CD4-positive, alpha-beta memory T cell (primary cell): ENCODE data around the gene PSD. TPM values are rescaled to one million over a fixed set of nuclear protein-coding genes. Genes with fewer than 3 reads are reported as not detected.

ENCODE experiments used
- CTCF ChIA-PET: fragments of 350-600 bp; sonication (Branson Sonifier 250); formaldehyde crosslinking; loops from one replicate; lab custom pipeline; 2021; ENCODE audit warnings: inconsistent platforms; ENCODE audit not compliant: partially characterized antibody; lab: Charles Lee
- POLR2A ChIA-PET: fragments of 350-600 bp; sonication (Branson Sonifier 250); formaldehyde crosslinking; loops from one replicate; lab custom pipeline; 2021; ENCODE audit not compliant: partially characterized antibody; lab: Charles Lee
- DNase-seq, 5 donors: peaks; one replicate each; pipeline versions ENCODE4 v3.0.0 to v3.0.0-alpha.2; 2020 to 2022; ENCODE audit warnings: mixed read lengths in 1 of 5
- H3K27ac ChIP-seq: one replicate; pipeline ENCODE4 v1.7.0; 2013; ENCODE audit warnings: low read depth, low read length
- H3K27me3 ChIP-seq: 2 replicates; pipeline ENCODE4 v1.7.0; 2013; ENCODE audit warnings: mild to moderate bottlenecking, low read length, moderate library complexity; ENCODE audit not compliant: insufficient read depth
- H3K36me3 ChIP-seq: 2 replicates; pipeline ENCODE4 v1.7.0; 2013; ENCODE audit warnings: mild to moderate bottlenecking, low read length, moderate library complexity; ENCODE audit not compliant: insufficient read depth
- H3K4me1 ChIP-seq: 2 replicates; pipeline ENCODE4 v1.7.0; 2013; ENCODE audit warnings: mild to moderate bottlenecking, low read length, moderate library complexity; ENCODE audit not compliant: insufficient read depth
- H3K4me3 ChIP-seq, 2 donors: one replicate each; pipeline ENCODE4 v1.7.0; 2013; ENCODE audit warnings: low read length in 2 of 2, mild to moderate bottlenecking in 1 of 2
- H3K9me3 ChIP-seq, 2 donors: one replicate each; pipeline ENCODE4 v1.7.0; 2013; ENCODE audit warnings: low read length in 2 of 2, control low read depth in 1 of 2; ENCODE audit not compliant: control insufficient read depth in 1 of 2
- H3K27ac Mint-ChIP-seq, 7 donors: one replicate each; pipeline ENCODE4 v1.8.0; 2020 to 2021; ENCODE audit warnings: mixed read lengths in 7 of 7, mild to moderate bottlenecking in 6 of 7, inconsistent platforms in 3 of 7, moderate library complexity in 3 of 7
- H3K27me3 Mint-ChIP-seq, 2 donors: one replicate each; pipeline ENCODE4 v1.8.0; 2020 to 2021; ENCODE audit warnings: mixed read lengths in 2 of 2
- H3K36me3 Mint-ChIP-seq, 2 donors: one replicate each; pipeline ENCODE4 v1.8.0; 2020 to 2021; ENCODE audit warnings: mixed read lengths in 2 of 2, inconsistent platforms in 1 of 2, mild to moderate bottlenecking in 1 of 2
- H3K4me1 Mint-ChIP-seq, 4 donors: one replicate each; pipeline ENCODE4 v1.8.0; 2020 to 2021; ENCODE audit warnings: mixed read lengths in 4 of 4, mild to moderate bottlenecking in 1 of 4
- H3K4me3 Mint-ChIP-seq, 8 donors: one replicate each; pipeline ENCODE4 v1.8.0; 2020 to 2021; ENCODE audit warnings: mixed read lengths in 8 of 8, mild to moderate bottlenecking in 7 of 8, moderate library complexity in 6 of 8, inconsistent platforms in 3 of 8
- H3K9me3 Mint-ChIP-seq, 8 donors: one replicate each; pipeline ENCODE4 v1.8.0; 2020 to 2021; ENCODE audit warnings: mixed read lengths in 8 of 8, mild to moderate bottlenecking in 5 of 8, inconsistent platforms in 3 of 8, moderate library complexity in 1 of 8
- intact Hi-C: fragments of 100-400 bp; cut with micrococcal nuclease; formaldehyde crosslinking; loops from one replicate; pipeline ENCODE4 v1.15.1; 2023
- polyA plus RNA-seq, 2 donors: library from polyadenylated mRNA; unstranded; fragments of 300-500 nt; fragmentation: Illumina TruSeq; gene quantifications; one replicate each; pipeline ENCODE4 v1.2.3, GENCODE V29; 2021
- total RNA-seq, 2 experiments: library from RNA; stranded (reverse); gene quantifications; one replicate each; pipeline ENCODE4 v1.2.3, GENCODE V29; 2021

The PSD gene
- total and polyA plus RNA-seq, 4 experiments from 2014 or later: 2.1 to 5.4 (median 3.8) TPM

GRCh38 chr10:102449321-102450123, 30.9 kb upstream of the PSD start:
- intact Hi-C loops: loop anchor here (1.0 kb wide), 7 partner anchors 12 to 55 kb away; partner anchors contain the start of genes ACTR1A and CUEDC2
- Histone ChIP-seq H3K27me3 (no peaks in the 10 kb centered on the region), H3K4me3 (peak overlapping the region; percentile 96), H3K9me3 (no peaks in the 10 kb centered on the region), H3K36me3 (peaks cover 5% of the 10 kb centered on the region), H3K4me1 (peaks cover 23% of the 10 kb centered on the region), H3K27ac (peak overlapping the region; percentile 79)
- Mint-ChIP-seq H3K36me3 (peaks cover 4 to 18% of the 10 kb centered on the region in 2 donors), H3K4me1 (peaks cover 10 to 31% (median 22%) of the 10 kb centered on the region in 4 donors), H3K4me3 (peak overlapping the region; percentile 90 to 96 (median 94)), H3K27me3 (no peaks in the 10 kb centered on the region), H3K27ac (peak overlapping the region; percentile 81 to 97 (median 96)), H3K9me3 (no peaks in the 10 kb centered on the region)
- peak; percentile 80 to 91 (median 87) for DNase-seq
- ChIA-PET POLR2A (interaction anchor here (0.5 to 7.5 kb wide), 22 partner anchors 12 to 918 kb away, joined by 3 to 186 read pairs (median 10); partner anchors contain the start of genes ACTR1A, ARL3, CUEDC2 and FBXL15), CTCF (interaction anchor here (0.7 to 5.2 kb wide), 11 partner anchors 12 to 244 kb away, joined by 3 to 30 read pairs (median 17); partner anchors contain the start of genes ACTR1A, CUEDC2 and SUFU)

GRCh38 chr10:102444851-102445250, 26.3 kb upstream of the PSD start:
- H3K4me3 Mint-ChIP-seq: no peak overlapping the region
- Histone ChIP-seq H3K4me1 (peaks cover 5% of the 10 kb centered on the region), H3K4me3 (no peak overlapping the region), H3K27ac (no peak overlapping the region), H3K27me3 (no peaks in the 10 kb centered on the region), H3K9me3 (no peaks in the 10 kb centered on the region), H3K36me3 (no peaks in the 10 kb centered on the region)
- no peak for DNase-seq
- peaks cover 0 to 1% of the 10 kb centered on the region in 2 donors for H3K36me3 Mint-ChIP-seq
- POLR2A ChIA-PET: interaction anchor here (7.5 kb wide), 1 partner anchor 11 kb away, joined by 186 read pairs; the partner anchor contains the start of gene CUEDC2
- intact Hi-C loops: no loop called here
- no peaks in the 10 kb centered on the region for H3K27me3 Mint-ChIP-seq
- H3K9me3 Mint-ChIP-seq: peaks cover 0 to 2% (median 0%) of the 10 kb centered on the region in 8 donors
- CTCF ChIA-PET: no interaction called here
- H3K27ac Mint-ChIP-seq: no peak overlapping the region
- H3K4me1 Mint-ChIP-seq: peaks cover 3 to 14% (median 10%) of the 10 kb centered on the region in 4 donors

GRCh38 chr10:102438374-102438773, 19.8 kb upstream of the PSD start:
- Histone ChIP-seq H3K36me3 (no peaks in the 10 kb centered on the region), H3K9me3 (no peaks in the 10 kb centered on the region), H3K27ac (no peak overlapping the region), H3K4me3 (no peak overlapping the region), H3K4me1 (peaks cover 46% of the 10 kb centered on the region), H3K27me3 (no peaks in the 10 kb centered on the region)
- ChIA-PET POLR2A (interaction anchor here (9.9 kb wide), 1 partner anchor 10 kb away, joined by 186 read pairs; the partner anchor contains the start of gene C10orf95), CTCF (interaction anchor here (1.2 kb wide), 1 partner anchor 12 kb away, joined by 3 read pairs; no protein-coding TSS in a partner anchor)
- Mint-ChIP-seq H3K4me1 (peaks cover 25 to 50% (median 34%) of the 10 kb centered on the region in 4 donors), H3K4me3 (no peak overlapping the region), H3K27ac (peak overlapping the region in 2 of 7 donors; percentile 80 to 87), H3K9me3 (peaks cover 0 to 4% (median 0%) of the 10 kb centered on the region in 8 donors), H3K36me3 (peaks cover 0 to 3% of the 10 kb centered on the region in 2 donors), H3K27me3 (no peaks in the 10 kb centered on the region)
- intact Hi-C loops: no loop called here
- no peak for DNase-seq

GRCh38 chr10:102437515-102437914, 18.9 kb upstream of the PSD start:
- H3K4me1 Mint-ChIP-seq: peaks cover 26 to 58% (median 39%) of the 10 kb centered on the region in 4 donors
- H3K27ac Mint-ChIP-seq: peak overlapping the region in 6 of 7 donors; percentile 56 to 98 (median 72)
- peaks cover 0 to 4% (median 0%) of the 10 kb centered on the region in 8 donors for H3K9me3 Mint-ChIP-seq
- peak overlapping the region; percentile 5 to 82 (median 68) for H3K4me3 Mint-ChIP-seq
- H3K9me3 ChIP-seq: no peaks in the 10 kb centered on the region
- DNase-seq: no peak
- POLR2A ChIA-PET: interaction anchor here (9.9 kb wide), 1 partner anchor 11 kb away, joined by 186 read pairs; the partner anchor contains the start of gene C10orf95
- CTCF ChIA-PET: interaction anchor here (1.2 kb wide), 1 partner anchor 11 kb away, joined by 3 read pairs; no protein-coding TSS in a partner anchor
- no peaks in the 10 kb centered on the region for H3K36me3 ChIP-seq
- H3K27ac ChIP-seq: no peak overlapping the region
- no peak overlapping the region for H3K4me3 ChIP-seq
- intact Hi-C loops: no loop called here
- H3K27me3 Mint-ChIP-seq: no peaks in the 10 kb centered on the region
- H3K27me3 ChIP-seq: no peaks in the 10 kb centered on the region
- H3K4me1 ChIP-seq: peaks cover 52% of the 10 kb centered on the region
- H3K36me3 Mint-ChIP-seq: peaks cover 0 to 6% of the 10 kb centered on the region in 2 donors

GRCh38 chr10:102436312-102436711, 17.7 kb upstream of the PSD start:
- no peaks in the 10 kb centered on the region for H3K9me3 ChIP-seq
- H3K4me1 ChIP-seq: peaks cover 62% of the 10 kb centered on the region
- Mint-ChIP-seq H3K4me1 (peaks cover 30 to 65% (median 47%) of the 10 kb centered on the region in 4 donors), H3K36me3 (peaks cover 0 to 13% of the 10 kb centered on the region in 2 donors), H3K9me3 (peaks cover 0 to 2% (median 0%) of the 10 kb centered on the region in 8 donors), H3K4me3 (peak overlapping the region; percentile 82 to 94 (median 87)), H3K27me3 (no peaks in the 10 kb centered on the region), H3K27ac (peak overlapping the region in 6 of 7 donors; percentile 37 to 98 (median 89))
- H3K4me3 ChIP-seq: peak overlapping the region; percentile 42 to 54
- H3K27ac ChIP-seq: peak overlapping the region; percentile 79
- no peak for DNase-seq
- CTCF ChIA-PET: interaction anchor here (0.8 to 5.9 kb wide), 5 partner anchors 12 to 43 kb away, joined by 3 to 42 read pairs (median 9); partner anchors contain the start of genes C10orf95 and FBXL15
- H3K27me3 ChIP-seq: no peaks in the 10 kb centered on the region
- POLR2A ChIA-PET: interaction anchor here (0.8 to 9.9 kb wide), 8 partner anchors 12 to 208 kb away, joined by 3 to 198 read pairs (median 4); partner anchors contain the start of genes ACTR1A, C10orf95, FBXL15 and NFKB2
- H3K36me3 ChIP-seq: no peaks in the 10 kb centered on the region
- intact Hi-C loops: loop anchor here (1.0 kb wide), 1 partner anchor 13 kb away; no protein-coding TSS in a partner anchor

GRCh38 chr10:102435529-102436233, 17.1 kb upstream of the PSD start:
- Mint-ChIP-seq H3K27me3 (no peaks in the 10 kb centered on the region), H3K36me3 (peaks cover 0 to 13% of the 10 kb centered on the region in 2 donors), H3K4me3 (peak overlapping the region; percentile 82 to 94 (median 87)), H3K9me3 (peaks cover 0 to 2% (median 0%) of the 10 kb centered on the region in 8 donors), H3K27ac (peak overlapping the region; percentile 87 to 98 (median 95)), H3K4me1 (peaks cover 30 to 65% (median 47%) of the 10 kb centered on the region in 4 donors)
- Histone ChIP-seq H3K27me3 (no peaks in the 10 kb centered on the region), H3K36me3 (no peaks in the 10 kb centered on the region), H3K27ac (peak overlapping the region; percentile 79), H3K9me3 (no peaks in the 10 kb centered on the region), H3K4me3 (peak overlapping the region; percentile 42 to 54), H3K4me1 (peaks cover 62% of the 10 kb centered on the region)
- DNase-seq: peak in 3 of 5 donors; percentile 15 to 54 (median 26)
- intact Hi-C loops: loop anchor here (1.0 kb wide), 1 partner anchor 14 kb away; no protein-coding TSS in a partner anchor
- ChIA-PET POLR2A (interaction anchor here (0.8 to 9.9 kb wide), 10 partner anchors 12 to 209 kb away, joined by 3 to 198 read pairs (median 4); partner anchors contain the start of genes ACTR1A, C10orf95, FBXL15 and NFKB2), CTCF (interaction anchor here (0.8 to 5.9 kb wide), 6 partner anchors 13 to 43 kb away, joined by 3 to 42 read pairs (median 6); partner anchors contain the start of genes C10orf95 and FBXL15)
